ENCODE measurements around the gene ENG. TPM values are rescaled to one million over a fixed set of nuclear protein-coding genes. Genes with fewer than 3 reads are reported as not detected.
"Not testable (repeated sequence)": the region's sequence is repeated elsewhere in the genome, so short reads cannot be mapped to it uniquely, and the experiment has no call there.

The ENG gene
- total RNA-seq, 4 donors from 2014 or later = 12.0 to 51.1 (median 19.6) TPM

DNA sequence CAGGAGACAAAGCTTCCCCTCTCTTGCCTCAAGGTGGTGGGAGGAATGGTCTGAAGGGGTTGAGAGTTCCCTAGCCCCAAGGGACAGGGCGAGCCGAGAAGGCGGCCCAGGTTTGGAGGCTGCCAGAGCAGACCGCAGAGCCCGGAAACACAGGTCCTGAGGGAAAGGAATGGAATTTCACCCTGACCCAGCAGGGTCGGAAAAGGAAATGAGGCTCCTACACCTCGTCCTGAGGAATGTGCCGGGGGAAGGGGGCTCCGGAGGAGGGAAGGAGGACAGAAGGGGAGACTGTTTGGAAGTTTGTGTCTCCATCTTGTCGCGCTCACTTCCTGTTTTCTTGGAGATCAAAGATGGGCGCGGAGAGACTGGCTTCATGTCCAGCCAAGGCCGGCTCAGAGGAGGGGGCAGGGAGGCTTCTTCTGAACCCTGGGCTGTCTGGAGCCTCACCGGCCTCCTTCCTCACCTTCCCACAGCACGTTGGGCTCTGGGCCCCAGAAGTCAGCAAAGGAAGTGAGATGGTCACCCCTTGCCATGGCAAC, 9.6 kb downstream of the ENG start:
- no peak overlapping the region for H3K4me3 ChIP-seq (ENCODE audit: low read depth, poor library complexity, severe bottlenecking)
- DNase-seq (ENCODE audit: low spot score in 2 of 2) = no peak
- intact Hi-C loops (cut with DNase I; ENCODE audit: low total_unique reads) = no loop called here
- TF ChIP-seq POLR2A (IDR thresholded peaks at IDR 0.05) = no peak
- TF ChIP-seq, protein P1, sequence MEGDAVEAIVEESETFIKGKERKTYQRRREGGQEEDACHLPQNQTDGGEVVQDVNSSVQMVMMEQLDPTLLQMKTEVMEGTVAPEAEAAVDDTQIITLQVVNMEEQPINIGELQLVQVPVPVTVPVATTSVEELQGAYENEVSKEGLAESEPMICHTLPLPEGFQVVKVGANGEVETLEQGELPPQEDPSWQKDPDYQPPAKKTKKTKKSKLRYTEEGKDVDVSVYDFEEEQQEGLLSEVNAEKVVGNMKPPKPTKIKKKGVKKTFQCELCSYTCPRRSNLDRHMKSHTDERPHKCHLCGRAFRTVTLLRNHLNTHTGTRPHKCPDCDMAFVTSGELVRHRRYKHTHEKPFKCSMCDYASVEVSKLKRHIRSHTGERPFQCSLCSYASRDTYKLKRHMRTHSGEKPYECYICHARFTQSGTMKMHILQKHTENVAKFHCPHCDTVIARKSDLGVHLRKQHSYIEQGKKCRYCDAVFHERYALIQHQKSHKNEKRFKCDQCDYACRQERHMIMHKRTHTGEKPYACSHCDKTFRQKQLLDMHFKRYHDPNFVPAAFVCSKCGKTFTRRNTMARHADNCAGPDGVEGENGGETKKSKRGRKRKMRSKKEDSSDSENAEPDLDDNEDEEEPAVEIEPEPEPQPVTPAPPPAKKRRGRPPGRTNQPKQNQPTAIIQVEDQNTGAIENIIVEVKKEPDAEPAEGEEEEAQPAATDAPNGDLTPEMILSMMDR (IDR thresholded peaks at IDR 0.05) = no peak
- 68 to 74% methylated on average over 16 of the region's 16 CpGs for WGBS, 2 donors

DNA sequence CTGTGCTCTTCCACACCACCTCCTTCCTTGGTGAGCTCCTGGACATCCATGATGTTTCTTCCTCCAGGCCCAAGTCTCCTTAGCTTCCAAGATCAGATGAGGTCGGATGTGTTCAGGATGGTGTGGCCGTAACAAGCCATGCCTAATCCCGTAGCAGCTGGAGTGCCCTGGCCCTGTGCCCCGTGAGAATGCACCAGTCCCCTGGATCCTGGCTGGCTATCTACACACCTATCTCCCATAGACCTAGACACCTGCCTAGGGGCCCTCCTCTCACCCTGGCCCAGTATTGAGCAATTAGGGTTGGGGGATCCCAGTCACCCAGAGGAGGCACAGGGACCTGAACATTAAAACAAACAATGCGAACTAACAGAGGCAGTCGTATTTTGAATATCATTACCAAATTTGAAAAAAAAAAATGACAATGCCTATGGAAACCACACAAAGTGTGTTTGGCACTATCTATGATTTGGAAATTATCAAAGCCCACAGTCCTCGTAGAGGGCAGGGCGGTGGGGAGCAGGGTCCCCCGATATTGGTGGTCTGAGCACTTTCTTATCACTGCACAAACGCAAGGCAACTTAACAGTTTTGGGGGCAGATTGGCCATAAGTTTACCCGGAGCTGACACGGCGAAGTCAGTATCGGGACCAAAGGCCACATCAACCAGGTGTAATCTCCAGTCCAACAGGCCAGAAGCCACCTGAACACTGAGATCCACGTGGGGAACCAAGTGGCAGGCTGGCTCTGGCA, 13.2 kb downstream of the ENG start:
- intact Hi-C loops (cut with DNase I; ENCODE audit: low total_unique reads) = no loop called here
- no peak for TF ChIP-seq POLR2A (IDR thresholded peaks at IDR 0.05)
- TF ChIP-seq, protein P1 (IDR thresholded peaks at IDR 0.05) = no peak
- no peak overlapping the region for H3K4me3 ChIP-seq (ENCODE audit: low read depth, poor library complexity, severe bottlenecking)
- no peak for DNase-seq (ENCODE audit: low spot score in 2 of 2)
- WGBS, 2 donors = 82% methylated on average over 15 of the region's 15 CpGs

DNA sequence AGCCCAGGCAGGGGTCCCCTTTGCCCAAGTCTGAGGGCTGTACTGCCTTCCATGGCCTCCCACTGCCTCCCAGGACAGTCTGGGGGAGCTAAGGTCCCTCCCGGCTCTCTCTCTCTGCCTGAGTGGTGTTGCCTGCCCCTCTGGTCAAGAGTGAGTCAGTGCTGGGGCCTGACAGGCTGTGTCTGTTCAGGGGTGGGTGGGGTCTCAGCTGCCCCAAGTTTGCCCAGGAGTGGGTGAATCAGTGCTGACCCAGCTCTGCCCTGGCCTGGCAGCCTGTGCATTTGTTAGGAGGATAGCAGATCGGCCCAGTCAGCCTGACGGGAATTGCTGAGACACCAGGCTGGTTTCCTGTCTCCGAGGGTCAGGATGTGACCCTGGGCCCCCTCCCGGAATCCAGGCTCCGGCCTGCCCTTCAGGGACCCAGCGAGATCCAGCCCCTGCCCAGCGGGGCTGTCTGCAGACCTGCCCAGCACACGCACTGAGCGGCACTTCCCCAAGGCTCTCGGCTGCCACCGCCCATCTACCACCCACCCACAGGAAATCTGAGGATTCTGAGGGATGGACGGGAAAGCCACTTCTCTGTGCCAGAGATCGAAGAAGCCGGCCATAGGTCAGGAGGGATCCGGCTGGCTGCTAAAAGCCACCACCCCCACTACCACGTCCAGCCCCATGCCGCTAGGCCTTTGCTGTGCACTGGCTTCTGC, 15.9 kb downstream of the ENG start:
- DNase-seq (ENCODE audit: low spot score in 2 of 2) = peak; percentile 68 to 93
- no peak overlapping the region for H3K4me3 ChIP-seq (ENCODE audit: low read depth, poor library complexity, severe bottlenecking)
- TF ChIP-seq, protein P1 (IDR thresholded peaks at IDR 0.05) = no peak
- no peak for TF ChIP-seq POLR2A (IDR thresholded peaks at IDR 0.05)
- WGBS, 2 donors = 51 to 60% methylated on average over 15 of the region's 18 CpGs
- intact Hi-C loops (cut with DNase I; ENCODE audit: low total_unique reads) = no loop called here

DNA sequence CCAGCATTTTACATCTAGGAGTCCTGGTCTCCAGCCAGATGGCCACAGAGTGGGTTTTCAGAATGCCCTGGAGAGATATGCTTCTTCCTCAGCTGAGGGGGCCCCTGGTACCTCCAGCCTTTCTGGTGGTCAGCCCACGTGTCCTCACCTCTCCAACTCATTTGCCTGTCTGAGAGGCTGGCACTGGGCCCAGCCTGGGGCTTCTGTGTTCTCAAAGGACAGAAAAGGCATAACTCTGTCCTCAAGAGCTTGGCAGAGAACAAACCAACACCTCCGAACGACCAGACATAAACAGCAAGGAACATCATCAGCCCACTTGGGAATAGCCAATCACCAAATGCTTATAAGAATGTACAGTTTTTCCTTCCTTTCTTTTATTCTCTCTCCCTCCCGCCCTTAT, 17.1 kb downstream of the ENG start:
- WGBS, 2 donors = 60 to 70% methylated on average over 4 of the region's 4 CpGs
- no peak for TF ChIP-seq POLR2A (IDR thresholded peaks at IDR 0.05)
- TF ChIP-seq, protein P1 (IDR thresholded peaks at IDR 0.05) = no peak
- intact Hi-C loops (cut with DNase I; ENCODE audit: low total_unique reads) = no loop called here
- no peak overlapping the region for H3K4me3 ChIP-seq (ENCODE audit: low read depth, poor library complexity, severe bottlenecking)
- DNase-seq (ENCODE audit: low spot score in 2 of 2) = no peak

DNA sequence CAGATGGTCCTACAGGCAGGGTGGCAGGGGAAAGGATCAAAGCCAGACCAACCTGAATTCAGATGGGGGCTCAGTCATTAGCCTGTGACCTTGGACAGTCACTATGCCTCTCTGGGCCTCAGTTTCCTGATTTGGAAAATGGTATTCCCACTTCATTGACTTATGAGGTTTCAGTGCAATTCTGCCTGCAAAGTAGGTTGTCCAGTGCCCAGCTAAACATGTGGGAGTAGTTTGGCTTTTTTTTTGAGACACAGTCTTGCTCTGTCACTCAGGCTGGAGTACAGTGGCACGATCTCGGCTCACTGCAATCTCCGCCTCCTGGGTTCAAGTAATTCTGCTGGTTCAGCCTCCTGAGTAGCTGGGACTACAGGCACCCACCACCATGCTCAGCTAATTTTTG, 17.9 kb downstream of the ENG start:
- intact Hi-C loops (cut with DNase I; ENCODE audit: low total_unique reads); H3K4me3 ChIP-seq (ENCODE audit: low read depth, poor library complexity, severe bottlenecking); DNase-seq (ENCODE audit: low spot score in 2 of 2): not testable (repeated sequence)
- WGBS, 2 donors = 85 to 86% methylated on average over 3 of the region's 3 CpGs

DNA sequence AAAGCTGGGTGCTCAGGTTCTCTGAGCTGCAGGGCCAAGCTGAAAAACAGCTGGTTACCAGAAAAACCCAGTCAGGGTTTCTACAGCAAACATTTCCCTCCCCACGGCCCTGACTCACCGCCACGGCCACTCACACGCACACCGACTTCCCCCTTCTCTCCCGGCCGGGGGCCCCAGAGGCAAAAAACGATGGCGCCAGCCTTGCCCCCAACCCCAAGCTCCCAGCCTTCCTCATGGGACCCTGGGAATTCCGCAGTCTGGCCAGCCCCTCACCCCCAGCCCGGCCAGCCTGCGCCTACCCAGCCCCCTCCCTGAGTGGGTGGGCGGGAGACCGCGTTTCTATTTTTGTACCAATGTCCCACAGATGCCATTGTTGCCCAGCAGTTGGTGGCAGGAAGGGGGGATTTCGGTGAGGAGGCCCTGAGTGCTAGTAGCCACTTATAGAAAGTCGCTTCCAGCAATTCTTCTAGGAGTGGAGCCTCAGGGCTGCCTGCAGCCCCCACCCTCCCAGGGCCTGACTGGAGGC, 18.4 kb downstream of the ENG start:
- no peak for DNase-seq (ENCODE audit: low spot score in 2 of 2)
- WGBS, 2 donors = 55 to 58% methylated on average over 17 of the region's 17 CpGs
- no peak for TF ChIP-seq POLR2A (IDR thresholded peaks at IDR 0.05)
- TF ChIP-seq, protein P1 (IDR thresholded peaks at IDR 0.05) = no peak
- H3K4me3 ChIP-seq (ENCODE audit: low read depth, poor library complexity, severe bottlenecking) = no peak overlapping the region
- intact Hi-C loops (cut with DNase I; ENCODE audit: low total_unique reads) = no loop called here

All from lower leg skin (tissue), 4 donors.